PFSK-1 (cell line): ENCODE results near the gene ANXA2R.

Experiments
- FOXP2 ChIP-seq: optimal IDR thresholded peaks from 2 replicates; pipeline ENCODE3; 2011; ENCODE audit warnings: borderline replicate concordance, control low read depth, inconsistent platforms; ENCODE audit not compliant: insufficient read depth; ENCODE audit errors: extremely low read length, extremely low read depth
- POLR2AphosphoS5 ChIP-seq: IDR thresholded peaks from 2 replicates; pipeline ENCODE4 v1.6.1; 2012; ENCODE audit warnings: low read depth, mild to moderate bottlenecking, control low read depth, low read length, moderate library complexity
- REST ChIP-seq, 2 experiments: IDR thresholded peaks; 2 replicates each; pipeline versions ENCODE4 v1.6.1 to v1.8.0; 2011 to 2012; ENCODE audit warnings: low read depth in 2 of 2, low read length in 2 of 2, control low read depth in 1 of 2, inconsistent platforms in 1 of 2, mild to moderate bottlenecking in 1 of 2, moderate library complexity in 1 of 2; ENCODE audit not compliant: insufficient read depth in 1 of 2
- SIN3A ChIP-seq: IDR thresholded peaks from 2 replicates; pipeline ENCODE4 v1.6.1; 2012; ENCODE audit warnings: mild to moderate bottlenecking, low read length, moderate library complexity, borderline replicate concordance; ENCODE audit not compliant: insufficient read depth
- TAF1 ChIP-seq: IDR thresholded peaks from 2 replicates; pipeline ENCODE4 v1.6.1; 2012; ENCODE audit warnings: low read length, control low read depth, borderline replicate concordance; ENCODE audit not compliant: insufficient read depth

The ANXA2R gene

GRCh38 chr5:43005031-43005430 is 35.1 kb downstream of the ANXA2R start:
- no peak for TF ChIP-seq SIN3A
- no peak for TF ChIP-seq POLR2AphosphoS5
- TF ChIP-seq TAF1: no peak
- no peak for TF ChIP-seq FOXP2
- no peak for TF ChIP-seq REST (IDR thresholded peaks at IDR 0.05; ENCODE audit: insufficient read depth in 1 of 2, low read depth in 2 of 2, low read length in 2 of 2)

DNA sequence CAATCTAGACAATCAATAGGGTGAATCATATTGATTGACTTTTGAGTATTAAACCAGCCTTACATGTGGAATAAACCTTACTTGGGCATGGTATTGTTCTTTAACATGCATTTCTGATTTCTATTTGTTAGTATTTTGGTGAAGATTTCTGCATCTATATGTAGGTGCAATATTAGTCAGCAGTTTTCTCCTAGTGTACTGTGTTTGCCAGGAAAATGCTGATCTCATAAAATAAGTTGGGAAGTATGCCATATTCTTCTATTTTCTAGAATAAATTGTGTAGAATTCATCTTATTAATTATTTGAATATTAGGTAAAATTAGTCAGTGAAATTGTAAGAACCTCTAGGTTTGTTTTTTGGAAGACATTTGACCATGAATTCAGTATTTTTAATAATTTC is 38.4 kb downstream of the ANXA2R start:
- TF ChIP-seq SIN3A (no peak), TAF1 (no peak), REST (IDR thresholded peaks at IDR 0.05; ENCODE audit: insufficient read depth in 1 of 2, low read depth in 2 of 2, low read length in 2 of 2) (no peak), POLR2AphosphoS5 (no peak), FOXP2 (no peak)

DNA sequence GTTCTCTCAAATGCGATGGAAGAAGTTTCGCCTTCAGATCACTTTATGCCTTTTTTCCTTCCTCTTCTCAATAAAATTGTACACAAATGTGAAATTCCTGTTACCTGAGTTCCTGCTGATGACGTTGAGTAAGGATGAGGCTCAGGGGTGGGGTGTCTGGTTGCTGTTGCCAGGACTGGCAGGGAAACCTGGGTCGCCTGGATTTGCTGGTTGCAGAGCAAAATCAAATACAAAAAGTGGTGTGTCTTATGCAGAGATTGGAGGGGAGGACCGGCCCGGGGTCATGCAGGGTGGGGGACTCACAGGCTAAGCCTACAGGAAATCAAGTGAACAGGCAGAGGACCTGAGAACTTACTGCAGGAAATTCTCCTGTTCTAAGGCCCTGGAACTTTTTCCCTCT is 39.2 kb downstream of the ANXA2R start:
- TF ChIP-seq TAF1 (no peak), SIN3A (no peak), FOXP2 (no peak), POLR2AphosphoS5 (no peak), REST (IDR thresholded peaks at IDR 0.05; ENCODE audit: insufficient read depth in 1 of 2, low read depth in 2 of 2, low read length in 2 of 2) (no peak)

DNA sequence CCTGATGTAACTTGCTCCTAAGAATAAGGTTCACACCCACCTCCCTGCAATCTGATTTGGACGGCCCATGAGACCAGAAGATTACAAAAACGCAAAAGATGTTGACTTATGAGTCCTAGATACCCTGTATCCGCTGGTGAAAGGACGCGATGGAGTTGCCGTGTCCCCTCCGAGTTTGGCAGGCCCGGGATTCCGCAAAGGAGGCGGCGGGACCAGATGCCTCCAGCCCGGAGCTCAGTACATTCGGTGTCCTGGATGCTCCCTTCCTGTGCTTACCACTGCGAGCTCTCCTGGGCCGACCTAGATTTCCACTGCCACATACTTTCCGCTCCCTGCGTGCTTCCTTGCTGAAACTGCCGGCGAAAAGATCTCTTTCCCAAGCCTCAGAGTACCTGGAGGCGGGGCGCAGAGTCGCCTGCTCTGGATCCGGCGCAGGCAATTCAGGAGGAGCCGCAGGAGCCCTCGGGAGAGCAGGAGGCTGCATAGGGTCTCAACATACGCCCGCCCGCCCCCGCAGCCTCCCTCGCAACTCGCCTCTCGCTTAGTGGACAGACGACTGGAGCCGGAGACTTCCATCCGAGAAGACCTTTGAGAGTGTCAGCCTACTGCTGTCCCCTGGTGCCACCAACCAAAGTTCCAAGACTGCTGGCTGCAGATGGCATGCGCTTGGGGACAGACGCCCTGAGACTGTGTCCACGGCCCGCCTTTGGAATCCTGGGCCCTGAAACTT is 39.8 kb downstream of the ANXA2R start:
- TF ChIP-seq POLR2AphosphoS5: no peak
- TF ChIP-seq TAF1: no peak
- no peak for TF ChIP-seq FOXP2
- no peak for TF ChIP-seq SIN3A
- TF ChIP-seq REST (IDR thresholded peaks at IDR 0.05; ENCODE audit: insufficient read depth in 1 of 2, low read depth in 2 of 2, low read length in 2 of 2): no peak
